T-helper 17 cell (primary cell): ENCODE measurements around the gene CDH20. TPM values are rescaled to one million over a fixed set of nuclear protein-coding genes. Genes with fewer than 3 reads are reported as not detected.

Experiments
- ATAC-seq: fragments of 150-1000 bp; cut with Tn5 transposase; 2 replicates; pipeline ENCODE4 v1.10.0; 2021; ENCODE audit warnings: mild to moderate bottlenecking, moderate library complexity
- DNase-seq, 3 donors: peaks; one replicate each; pipeline versions ENCODE4 v3.0.0 to v3.0.0-alpha.2; 2020 to 2021
- H3K9me3 ChIP-seq: one replicate; pipeline ENCODE4 v1.7.0; 2013; ENCODE audit warnings: low read length, mild to moderate bottlenecking; ENCODE audit not compliant: control insufficient read depth, poor library complexity, severe bottlenecking
- H3K27ac Mint-ChIP-seq: one replicate; pipeline ENCODE4 v1.8.0; 2022; ENCODE audit warnings: mild to moderate bottlenecking, moderate library complexity, mixed read lengths
- H3K27me3 Mint-ChIP-seq: one replicate; pipeline ENCODE4 v1.8.0; 2022; ENCODE audit warnings: mixed read lengths
- H3K36me3 Mint-ChIP-seq: one replicate; pipeline ENCODE4 v1.8.0; 2022; ENCODE audit warnings: low read depth, mixed read lengths
- H3K4me1 Mint-ChIP-seq: one replicate; pipeline ENCODE4 v1.8.0; 2022; ENCODE audit warnings: mild to moderate bottlenecking, mixed read lengths
- H3K4me3 Mint-ChIP-seq: one replicate; pipeline ENCODE4 v1.8.0; 2022; ENCODE audit warnings: mild to moderate bottlenecking, moderate library complexity, mixed read lengths
- total RNA-seq, 4 donors: library from RNA in 2 of 4; stranded (reverse) in 2 of 4; gene quantifications; one replicate each; pipeline ENCODE4 v1.2.3 and lab custom pipeline; 2022 to 2026

Gene CDH20
- total RNA-seq: under 1 TPM; 0.21 to 0.35 TPM
- total RNA-seq (lab: John Stamatoyannopoulos, UW): 0.35 to 0.45 reads per million in 2 donors

DNA sequence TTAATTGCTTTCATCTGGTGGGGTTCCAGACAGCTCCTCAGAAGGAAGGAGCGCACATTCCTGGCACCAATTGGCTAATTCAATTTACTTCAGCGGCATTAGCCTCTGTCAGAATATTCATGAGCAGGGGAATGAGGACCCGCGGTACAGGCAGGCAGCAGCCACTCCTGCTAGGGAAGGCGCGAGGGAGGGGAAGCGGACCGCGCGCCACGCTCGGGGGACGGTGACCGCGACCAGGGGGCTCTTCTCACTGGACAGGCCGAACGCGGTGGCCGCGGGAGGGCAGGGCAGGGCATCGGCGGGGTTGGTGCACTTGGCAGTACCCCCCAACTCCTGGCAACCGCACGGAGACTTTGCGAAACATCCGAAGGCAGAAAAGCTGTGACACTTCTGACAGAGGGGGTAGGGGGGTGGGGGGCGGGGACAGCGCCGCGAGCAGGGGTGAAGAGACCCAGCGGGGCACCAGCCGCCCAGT lies at the start of gene CDH20:
Gene CDH20, plus strand, starts transcription at position 160 of the 475 bp plus-strand sequence.
- DNase-seq (no peak), ATAC-seq (no peak)
- H3K9me3 ChIP-seq: no peaks in the 10 kb centered on the region
- no peak within 1 kb of the TSS for H3K27ac Mint-ChIP-seq
- H3K4me3 Mint-ChIP-seq: no peak within 1 kb of the TSS
- H3K36me3 Mint-ChIP-seq: peaks cover 2% of the 10 kb centered on the region
- H3K4me1 Mint-ChIP-seq: no peaks in the 10 kb centered on the region
- peaks cover 33% of the 10 kb centered on the region for H3K27me3 Mint-ChIP-seq

DNA sequence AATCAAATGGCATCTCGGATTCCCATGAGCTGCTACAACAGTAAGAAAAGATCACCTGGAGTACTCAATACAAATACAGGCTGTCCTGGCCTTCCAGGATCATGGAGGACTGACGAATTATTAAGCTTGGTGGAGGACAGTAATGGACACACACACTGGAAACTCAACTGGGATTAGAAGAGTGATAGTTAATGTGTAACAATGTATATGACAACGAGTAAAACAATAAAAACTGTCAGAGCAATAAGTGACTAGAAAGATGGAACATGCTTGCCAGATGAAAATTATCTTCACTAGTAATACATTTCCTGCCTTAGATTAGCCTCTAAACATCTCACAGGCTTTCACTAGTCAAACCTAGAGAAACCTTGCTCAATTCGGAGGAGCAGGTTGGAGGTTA lies 49.2 kb upstream of the CDH20 start:
- Mint-ChIP-seq H3K27ac (no peak overlapping the region), H3K27me3 (no peaks in the 10 kb centered on the region), H3K4me1 (no peaks in the 10 kb centered on the region), H3K36me3 (no peaks in the 10 kb centered on the region), H3K4me3 (no peak overlapping the region)
- DNase-seq (no peak), ATAC-seq (no peak)
- no peaks in the 10 kb centered on the region for H3K9me3 ChIP-seq

DNA sequence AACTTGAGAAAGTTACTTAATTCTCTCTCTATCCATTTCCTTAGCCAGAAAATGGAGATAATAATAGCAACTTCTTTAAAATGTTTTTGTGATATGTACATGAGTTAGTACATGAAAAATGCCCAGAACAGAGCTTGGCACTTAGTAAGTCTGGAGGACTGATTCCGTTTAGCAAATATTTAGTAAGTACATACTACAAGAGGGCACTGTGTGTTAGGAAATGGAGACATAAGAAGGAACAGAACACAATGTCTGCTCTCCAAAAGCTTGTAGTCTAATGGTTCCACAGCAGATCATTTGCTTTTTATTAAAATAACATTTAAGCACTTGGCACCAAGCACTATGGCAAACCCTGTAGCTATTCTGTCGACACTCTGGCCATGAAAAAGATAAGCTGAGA lies 47.5 kb upstream of the CDH20 start:
- Mint-ChIP-seq H3K4me3 (no peak overlapping the region), H3K27me3 (no peaks in the 10 kb centered on the region), H3K36me3 (no peaks in the 10 kb centered on the region), H3K27ac (no peak overlapping the region), H3K4me1 (no peaks in the 10 kb centered on the region)
- H3K9me3 ChIP-seq: no peaks in the 10 kb centered on the region
- ATAC-seq (no peak), DNase-seq (no peak)

GRCh38 chr18:61286867-61287266 lies 46.4 kb upstream of the CDH20 start:
- ATAC-seq: no peak
- Mint-ChIP-seq H3K4me3 (no peak overlapping the region), H3K27me3 (no peaks in the 10 kb centered on the region)

GRCh38 chr18:61290616-61291015 lies 42.6 kb upstream of the CDH20 start:
- no peaks in the 10 kb centered on the region for H3K9me3 ChIP-seq
- no peak overlapping the region for H3K4me3 Mint-ChIP-seq
- H3K27ac Mint-ChIP-seq: no peak overlapping the region
- DNase-seq: no peak
- no peak for ATAC-seq
- no peaks in the 10 kb centered on the region for H3K4me1 Mint-ChIP-seq
- no peaks in the 10 kb centered on the region for H3K36me3 Mint-ChIP-seq
- H3K27me3 Mint-ChIP-seq: no peaks in the 10 kb centered on the region

More at GRCh38 chr18:61286867-61287266, 46.4 kb upstream of the CDH20 start:
- Mint-ChIP-seq H3K36me3 (no peaks in the 10 kb centered on the region), H3K4me1 (no peaks in the 10 kb centered on the region), H3K27ac (no peak overlapping the region)
- no peaks in the 10 kb centered on the region for H3K9me3 ChIP-seq
- no peak for DNase-seq

GRCh38 chr18:61292280-61293035 lies 40.8 kb upstream of the CDH20 start:
- no peak overlapping the region for H3K4me3 Mint-ChIP-seq
- H3K9me3 ChIP-seq: no peaks in the 10 kb centered on the region
- no peaks in the 10 kb centered on the region for H3K27me3 Mint-ChIP-seq
- ATAC-seq (no peak), DNase-seq (no peak)
- H3K4me1 Mint-ChIP-seq: no peaks in the 10 kb centered on the region
- no peak overlapping the region for H3K27ac Mint-ChIP-seq
- H3K36me3 Mint-ChIP-seq: no peaks in the 10 kb centered on the region

- no peaks in the 10 kb centered on the region for H3K9me3 ChIP-seq
- Mint-ChIP-seq H3K27me3 (no peaks in the 10 kb centered on the region), H3K27ac (no peak overlapping the region), H3K36me3 (no peaks in the 10 kb centered on the region), H3K4me3 (no peak overlapping the region), H3K4me1 (no peaks in the 10 kb centered on the region)
- ATAC-seq (no peak), DNase-seq (no peak)
These were observed 38.1 kb upstream of the CDH20 start for GRCh38 chr18:61295153-61295552.

DNA sequence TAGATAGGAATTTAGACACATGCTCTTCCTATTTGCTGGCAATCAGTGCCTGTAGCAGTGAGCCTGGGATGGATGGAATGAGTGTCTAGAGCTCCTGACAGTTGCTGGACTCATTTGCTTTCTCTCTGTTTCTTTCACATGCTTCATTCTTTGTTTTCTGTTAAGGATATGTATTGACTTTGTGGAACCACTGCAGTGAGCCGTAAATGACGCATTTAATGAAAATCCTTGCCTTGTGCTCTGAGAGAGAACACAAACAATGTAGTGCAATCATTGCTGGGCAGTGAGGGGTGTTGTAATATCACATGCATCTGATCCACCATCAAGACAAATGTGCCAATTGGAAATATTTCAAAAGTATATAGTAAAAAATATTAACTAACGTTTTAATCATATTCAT lies 25.2 kb upstream of the CDH20 start:
- Mint-ChIP-seq H3K36me3 (no peaks in the 10 kb centered on the region), H3K27ac (no peak overlapping the region), H3K4me1 (no peaks in the 10 kb centered on the region), H3K4me3 (no peak overlapping the region), H3K27me3 (no peaks in the 10 kb centered on the region)
- H3K9me3 ChIP-seq: no peaks in the 10 kb centered on the region
- ATAC-seq (no peak), DNase-seq (no peak)

- H3K9me3 ChIP-seq: no peaks in the 10 kb centered on the region
- H3K4me1 Mint-ChIP-seq: no peaks in the 10 kb centered on the region
- no peak for DNase-seq
- no peaks in the 10 kb centered on the region for H3K27me3 Mint-ChIP-seq
- no peaks in the 10 kb centered on the region for H3K36me3 Mint-ChIP-seq
- H3K4me3 Mint-ChIP-seq: no peak overlapping the region
- no peak overlapping the region for H3K27ac Mint-ChIP-seq
- ATAC-seq: no peak
These were observed 24.3 kb upstream of the CDH20 start for GRCh38 chr18:61308795-61309393.

DNA sequence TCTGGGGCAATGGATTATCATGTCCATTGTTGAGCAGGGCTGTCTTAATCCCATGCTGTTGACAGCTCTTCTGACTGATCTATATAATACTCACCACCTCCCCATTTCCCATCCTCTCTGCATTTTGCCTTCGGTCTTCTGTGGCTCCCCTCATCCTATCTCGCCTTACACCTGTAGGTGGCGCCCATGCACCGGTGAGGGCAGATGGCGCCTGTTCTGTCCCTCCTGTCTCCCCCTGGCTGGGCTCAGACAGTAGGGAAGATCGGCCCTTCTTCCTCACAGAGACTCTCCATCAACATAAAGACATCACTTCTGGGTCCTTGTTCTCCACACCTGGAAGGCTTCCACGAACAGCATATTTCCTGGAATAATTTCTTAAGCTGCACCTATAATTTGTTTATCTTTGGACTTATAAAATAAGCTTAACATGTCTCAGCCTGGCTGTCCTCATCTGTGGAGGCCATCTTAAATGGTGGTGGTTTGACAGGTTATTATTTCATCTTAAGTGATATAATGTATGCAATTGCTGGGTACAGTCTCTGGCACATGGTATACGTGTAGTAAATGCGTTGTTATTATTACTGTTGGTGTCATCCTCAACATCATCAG lies 10.9 kb upstream of the CDH20 start:
- H3K27ac Mint-ChIP-seq: no peak overlapping the region
- DNase-seq: no peak

DNA sequence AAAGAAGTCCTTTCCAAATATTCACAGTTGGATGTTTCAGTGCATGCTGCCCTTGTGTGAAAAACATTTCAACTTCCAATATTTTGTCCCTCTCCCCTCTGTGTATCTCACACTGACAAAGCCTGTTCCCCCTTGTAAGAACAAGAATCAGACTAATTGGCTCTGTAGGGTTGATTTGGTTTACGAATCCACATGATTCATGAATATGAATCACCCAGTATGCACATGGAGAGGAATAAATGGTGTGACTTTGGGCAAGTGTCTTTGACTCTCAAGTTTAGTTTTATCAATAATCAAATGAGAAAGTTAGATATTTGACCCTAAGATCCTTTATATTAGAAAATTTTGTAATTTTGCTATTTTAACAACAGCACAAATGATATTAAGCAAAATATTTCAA lies 9.3 kb upstream of the CDH20 start:
- H3K4me3 Mint-ChIP-seq: no peak overlapping the region
- no peaks in the 10 kb centered on the region for H3K36me3 Mint-ChIP-seq
- H3K4me1 Mint-ChIP-seq: no peaks in the 10 kb centered on the region
- no peak overlapping the region for H3K27ac Mint-ChIP-seq
- no peaks in the 10 kb centered on the region for H3K9me3 ChIP-seq
- ATAC-seq (no peak), DNase-seq (no peak)
- no peaks in the 10 kb centered on the region for H3K27me3 Mint-ChIP-seq

More for the DNA sequence above, 10.9 kb upstream of the CDH20 start:
- ATAC-seq: no peak
- Mint-ChIP-seq H3K36me3 (no peaks in the 10 kb centered on the region), H3K4me1 (no peaks in the 10 kb centered on the region), H3K4me3 (no peak overlapping the region), H3K27me3 (no peaks in the 10 kb centered on the region)
- no peaks in the 10 kb centered on the region for H3K9me3 ChIP-seq

DNA sequence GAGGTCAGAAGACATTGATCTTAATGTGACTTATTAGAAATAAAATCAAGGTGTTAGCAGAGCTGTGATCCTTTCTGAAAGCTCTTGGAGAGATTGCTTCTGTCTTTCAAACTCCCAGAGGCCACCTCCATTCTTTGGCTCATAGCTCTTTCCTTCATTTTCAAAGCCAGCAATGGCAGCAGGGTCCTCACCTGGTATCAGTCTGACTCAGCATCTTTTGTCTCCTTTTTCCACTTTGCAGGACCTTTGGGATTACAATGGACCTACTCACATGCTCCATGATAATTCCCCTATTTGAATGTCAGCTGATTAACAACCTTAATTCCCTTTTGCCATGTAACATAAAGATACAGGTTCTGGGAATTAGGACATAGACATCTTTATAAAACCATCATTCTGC lies 6.8 kb upstream of the CDH20 start:
- Mint-ChIP-seq H3K36me3 (no peaks in the 10 kb centered on the region), H3K27me3 (no peaks in the 10 kb centered on the region), H3K4me1 (no peaks in the 10 kb centered on the region), H3K4me3 (no peak overlapping the region), H3K27ac (no peak overlapping the region)
- H3K9me3 ChIP-seq: no peaks in the 10 kb centered on the region
- DNase-seq (no peak), ATAC-seq (no peak)

DNA sequence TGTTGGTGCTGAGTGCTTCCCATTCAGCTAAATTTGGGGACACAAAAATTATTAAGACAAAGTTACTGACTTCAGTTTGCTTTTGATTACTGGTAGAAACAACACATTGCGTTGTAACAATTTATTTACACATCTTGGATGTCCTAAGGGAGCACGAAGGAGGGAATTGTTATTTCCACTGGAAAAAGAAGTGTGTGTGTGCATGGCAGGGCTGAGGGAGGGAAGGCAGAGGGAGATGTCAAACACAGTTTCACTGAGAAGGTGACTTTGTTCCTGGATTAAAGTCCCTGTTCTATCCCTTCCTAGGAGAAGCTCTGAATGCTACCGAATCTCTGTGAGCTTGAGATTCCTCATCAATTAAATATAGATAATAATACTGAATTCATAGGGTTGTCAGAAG lies 3.8 kb upstream of the CDH20 start:
- no peaks in the 10 kb centered on the region for H3K9me3 ChIP-seq
- no peaks in the 10 kb centered on the region for H3K4me1 Mint-ChIP-seq
- ATAC-seq (no peak), DNase-seq (no peak)
- H3K36me3 Mint-ChIP-seq: no peaks in the 10 kb centered on the region
- no peak overlapping the region for H3K4me3 Mint-ChIP-seq
- H3K27ac Mint-ChIP-seq: no peak overlapping the region
- peaks cover 10% of the 10 kb centered on the region for H3K27me3 Mint-ChIP-seq
